ENCODE data around the gene SFXN5.

DNA sequence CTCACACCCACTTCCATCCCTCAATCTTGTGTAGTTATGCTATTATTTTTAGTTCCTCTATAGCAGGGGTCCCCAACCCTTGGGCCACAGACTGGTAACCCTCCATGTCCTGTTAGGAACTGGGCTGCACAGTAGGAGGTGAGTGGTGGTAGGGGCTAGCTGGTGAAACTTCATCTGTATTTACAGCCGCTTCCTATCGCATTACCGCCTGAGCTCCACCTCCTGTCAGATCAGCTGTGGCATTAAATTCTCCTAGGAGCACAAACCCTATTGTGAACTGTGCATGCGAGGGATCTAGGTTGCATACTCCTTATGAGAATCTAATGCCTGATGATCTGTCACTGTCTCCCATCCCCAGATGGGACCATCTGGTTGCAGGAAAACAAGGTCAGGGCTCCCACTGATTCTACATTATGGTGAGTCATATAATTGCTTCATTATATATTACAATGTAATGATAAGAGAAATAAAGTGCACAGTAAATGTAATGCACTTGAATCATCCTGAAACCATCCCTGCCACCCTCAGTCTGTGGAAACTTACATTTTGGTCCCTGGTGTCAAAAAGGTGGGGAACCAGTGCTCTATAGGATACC lies 42.9 kb upstream of the SFXN5 start:
- TF ChIP-seq TCF7L2 (IDR thresholded peaks at IDR 0.05; ENCODE audit: low read depth, low read length), result no peak
- TF ChIP-seq, protein P1, sequence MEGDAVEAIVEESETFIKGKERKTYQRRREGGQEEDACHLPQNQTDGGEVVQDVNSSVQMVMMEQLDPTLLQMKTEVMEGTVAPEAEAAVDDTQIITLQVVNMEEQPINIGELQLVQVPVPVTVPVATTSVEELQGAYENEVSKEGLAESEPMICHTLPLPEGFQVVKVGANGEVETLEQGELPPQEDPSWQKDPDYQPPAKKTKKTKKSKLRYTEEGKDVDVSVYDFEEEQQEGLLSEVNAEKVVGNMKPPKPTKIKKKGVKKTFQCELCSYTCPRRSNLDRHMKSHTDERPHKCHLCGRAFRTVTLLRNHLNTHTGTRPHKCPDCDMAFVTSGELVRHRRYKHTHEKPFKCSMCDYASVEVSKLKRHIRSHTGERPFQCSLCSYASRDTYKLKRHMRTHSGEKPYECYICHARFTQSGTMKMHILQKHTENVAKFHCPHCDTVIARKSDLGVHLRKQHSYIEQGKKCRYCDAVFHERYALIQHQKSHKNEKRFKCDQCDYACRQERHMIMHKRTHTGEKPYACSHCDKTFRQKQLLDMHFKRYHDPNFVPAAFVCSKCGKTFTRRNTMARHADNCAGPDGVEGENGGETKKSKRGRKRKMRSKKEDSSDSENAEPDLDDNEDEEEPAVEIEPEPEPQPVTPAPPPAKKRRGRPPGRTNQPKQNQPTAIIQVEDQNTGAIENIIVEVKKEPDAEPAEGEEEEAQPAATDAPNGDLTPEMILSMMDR (IDR thresholded peaks at IDR 0.05), result no peak
- TF ChIP-seq, protein P2, sequence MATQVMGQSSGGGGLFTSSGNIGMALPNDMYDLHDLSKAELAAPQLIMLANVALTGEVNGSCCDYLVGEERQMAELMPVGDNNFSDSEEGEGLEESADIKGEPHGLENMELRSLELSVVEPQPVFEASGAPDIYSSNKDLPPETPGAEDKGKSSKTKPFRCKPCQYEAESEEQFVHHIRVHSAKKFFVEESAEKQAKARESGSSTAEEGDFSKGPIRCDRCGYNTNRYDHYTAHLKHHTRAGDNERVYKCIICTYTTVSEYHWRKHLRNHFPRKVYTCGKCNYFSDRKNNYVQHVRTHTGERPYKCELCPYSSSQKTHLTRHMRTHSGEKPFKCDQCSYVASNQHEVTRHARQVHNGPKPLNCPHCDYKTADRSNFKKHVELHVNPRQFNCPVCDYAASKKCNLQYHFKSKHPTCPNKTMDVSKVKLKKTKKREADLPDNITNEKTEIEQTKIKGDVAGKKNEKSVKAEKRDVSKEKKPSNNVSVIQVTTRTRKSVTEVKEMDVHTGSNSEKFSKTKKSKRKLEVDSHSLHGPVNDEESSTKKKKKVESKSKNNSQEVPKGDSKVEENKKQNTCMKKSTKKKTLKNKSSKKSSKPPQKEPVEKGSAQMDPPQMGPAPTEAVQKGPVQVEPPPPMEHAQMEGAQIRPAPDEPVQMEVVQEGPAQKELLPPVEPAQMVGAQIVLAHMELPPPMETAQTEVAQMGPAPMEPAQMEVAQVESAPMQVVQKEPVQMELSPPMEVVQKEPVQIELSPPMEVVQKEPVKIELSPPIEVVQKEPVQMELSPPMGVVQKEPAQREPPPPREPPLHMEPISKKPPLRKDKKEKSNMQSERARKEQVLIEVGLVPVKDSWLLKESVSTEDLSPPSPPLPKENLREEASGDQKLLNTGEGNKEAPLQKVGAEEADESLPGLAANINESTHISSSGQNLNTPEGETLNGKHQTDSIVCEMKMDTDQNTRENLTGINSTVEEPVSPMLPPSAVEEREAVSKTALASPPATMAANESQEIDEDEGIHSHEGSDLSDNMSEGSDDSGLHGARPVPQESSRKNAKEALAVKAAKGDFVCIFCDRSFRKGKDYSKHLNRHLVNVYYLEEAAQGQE (IDR thresholded peaks at IDR 0.05; ENCODE audit: insufficient read depth in 1 of 2, low read depth in 2 of 2, low read length in 1 of 2), result no peak
- TF ChIP-seq POLR2AphosphoS5 (IDR thresholded peaks at IDR 0.05; ENCODE audit: low read depth, low read length), result no peak

All from Panc1 (cell line).